HFFc6 (cell line): ENCODE measurements around the gene STK39. TPM values are rescaled to one million over a fixed set of nuclear protein-coding genes. Genes with fewer than 3 reads are reported as not detected.

Source experiments
- DNase-seq: peaks from one replicate; pipeline ENCODE4 v3.0.0-alpha.2; 2018
- H3K27ac Mint-ChIP-seq: 2 replicates; pipeline ENCODE4 v1.8.0; 2020; ENCODE audit warnings: mild to moderate bottlenecking, mixed read lengths
- H3K27me3 Mint-ChIP-seq: 2 replicates; pipeline ENCODE4 v1.8.0; 2021; ENCODE audit warnings: mild to moderate bottlenecking, moderate library complexity, mixed read lengths; ENCODE audit not compliant: insufficient read depth
- H3K36me3 Mint-ChIP-seq: 2 replicates; pipeline ENCODE4 v1.8.0; 2021; ENCODE audit warnings: low read depth, mixed read lengths
- H3K4me1 Mint-ChIP-seq: 2 replicates; pipeline ENCODE4 v1.8.0; 2020; ENCODE audit warnings: low read depth, mixed read lengths
- H3K4me3 Mint-ChIP-seq: 2 replicates; pipeline ENCODE4 v1.8.0; 2020; ENCODE audit warnings: mild to moderate bottlenecking, moderate library complexity, mixed read lengths
- H3K9me3 Mint-ChIP-seq: 2 replicates; pipeline ENCODE4 v1.8.0; 2020; ENCODE audit warnings: mild to moderate bottlenecking, mixed read lengths
- total RNA-seq, 6 experiments: library from RNA; stranded (reverse); fragmentation: NEBNext Ultra II Directional; extraction: Animal tissue kit (Norgen Biotek cat#: 25700); gene quantifications; 2 replicates in 1 of 6; 3 replicates in 5 of 6; pipeline ENCODE4 v1.2.3, GENCODE V29; 2021
- TF ChIP-seq, protein P1 (sequence below): fragments of 200-600 bp; sonication (generic); IDR thresholded peaks from 2 replicates; pipeline ENCODE4 v1.5.0; 2021; ENCODE audit warnings: antibody characterized with exemption, mild to moderate bottlenecking

STK39 gene
- total RNA-seq, 6 experiments from 2014 or later: 27.7 to 36.4 (median 33.4) TPM

DNA sequence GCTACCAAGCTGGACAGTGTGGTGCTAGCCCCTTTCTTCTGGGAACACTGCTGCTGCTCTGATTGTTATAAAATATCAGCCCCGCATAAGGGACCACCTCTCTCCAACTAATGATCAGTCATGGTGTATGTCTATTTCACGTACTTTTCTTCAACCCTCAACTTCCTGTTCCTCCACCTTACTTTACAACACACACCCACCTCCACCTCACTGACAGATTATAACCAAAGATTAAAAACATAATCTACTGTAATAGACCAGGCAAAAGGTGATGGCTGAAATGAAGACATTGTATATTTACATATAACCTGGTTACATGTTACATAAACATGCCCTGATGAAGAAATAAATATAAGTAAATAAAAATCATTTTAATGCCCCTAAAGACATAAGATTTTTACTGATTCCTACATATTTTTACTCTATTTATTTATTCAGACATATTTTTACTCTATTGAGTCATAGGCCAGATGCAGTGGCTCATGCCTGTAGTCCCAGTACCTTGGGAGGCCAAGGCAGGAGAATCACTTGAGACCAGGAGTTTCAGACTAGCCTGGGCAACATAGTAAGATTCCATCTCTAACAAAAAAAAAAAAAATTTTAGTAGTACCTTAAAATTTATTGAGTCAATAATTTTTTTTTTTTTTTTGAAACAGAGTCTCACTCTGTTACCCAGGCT lies 12.8 kb downstream of the STK39 start:
- Mint-ChIP-seq H3K27me3 (no peaks in the 10 kb centered on the region; the same call in 1 of the 2 replicates), H3K27ac (peak overlapping the region; percentile 40; the same call in 1 of the 2 replicates), H3K4me1 (peaks cover 21% of the 10 kb centered on the region), H3K9me3 (no peaks in the 10 kb centered on the region), H3K36me3 (peaks cover 31% of the 10 kb centered on the region), H3K4me3 (no peak overlapping the region)
- no peak for DNase-seq
- TF ChIP-seq, protein P1, sequence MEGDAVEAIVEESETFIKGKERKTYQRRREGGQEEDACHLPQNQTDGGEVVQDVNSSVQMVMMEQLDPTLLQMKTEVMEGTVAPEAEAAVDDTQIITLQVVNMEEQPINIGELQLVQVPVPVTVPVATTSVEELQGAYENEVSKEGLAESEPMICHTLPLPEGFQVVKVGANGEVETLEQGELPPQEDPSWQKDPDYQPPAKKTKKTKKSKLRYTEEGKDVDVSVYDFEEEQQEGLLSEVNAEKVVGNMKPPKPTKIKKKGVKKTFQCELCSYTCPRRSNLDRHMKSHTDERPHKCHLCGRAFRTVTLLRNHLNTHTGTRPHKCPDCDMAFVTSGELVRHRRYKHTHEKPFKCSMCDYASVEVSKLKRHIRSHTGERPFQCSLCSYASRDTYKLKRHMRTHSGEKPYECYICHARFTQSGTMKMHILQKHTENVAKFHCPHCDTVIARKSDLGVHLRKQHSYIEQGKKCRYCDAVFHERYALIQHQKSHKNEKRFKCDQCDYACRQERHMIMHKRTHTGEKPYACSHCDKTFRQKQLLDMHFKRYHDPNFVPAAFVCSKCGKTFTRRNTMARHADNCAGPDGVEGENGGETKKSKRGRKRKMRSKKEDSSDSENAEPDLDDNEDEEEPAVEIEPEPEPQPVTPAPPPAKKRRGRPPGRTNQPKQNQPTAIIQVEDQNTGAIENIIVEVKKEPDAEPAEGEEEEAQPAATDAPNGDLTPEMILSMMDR: no peak

DNA sequence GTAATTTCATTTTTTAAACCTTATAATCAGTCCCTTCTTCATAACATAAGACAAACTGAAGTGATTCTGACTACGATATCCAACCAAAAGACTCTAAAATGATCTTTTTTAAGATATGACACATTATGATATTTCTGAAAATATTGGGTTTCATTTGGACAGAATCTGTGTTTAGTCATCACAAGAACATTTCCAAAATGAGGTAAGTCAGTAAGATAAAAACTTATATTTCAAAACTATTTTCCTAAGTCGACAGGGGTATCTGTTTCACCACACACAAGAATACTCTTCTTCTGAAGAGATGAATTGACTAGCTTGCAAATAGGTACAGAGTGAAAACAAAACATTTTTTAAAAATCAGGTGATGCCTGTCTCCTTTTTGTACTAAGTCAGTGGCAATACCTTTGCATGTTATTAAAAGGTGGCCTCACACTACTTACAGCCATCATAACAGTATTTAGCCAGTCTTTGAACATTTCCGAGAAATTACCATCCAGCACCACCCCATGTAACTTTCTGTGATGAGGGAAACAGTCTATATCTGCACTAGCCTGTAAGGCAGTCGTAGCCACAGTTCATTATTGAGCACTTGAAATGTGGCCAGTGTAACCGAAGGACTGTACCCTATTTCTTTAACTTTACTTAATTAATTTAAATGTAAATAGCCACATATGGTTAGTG lies 13.5 kb downstream of the STK39 start:
- no peak overlapping the region for H3K27ac Mint-ChIP-seq
- no peak for DNase-seq
- peaks cover 26% of the 10 kb centered on the region for H3K4me1 Mint-ChIP-seq

DNA sequence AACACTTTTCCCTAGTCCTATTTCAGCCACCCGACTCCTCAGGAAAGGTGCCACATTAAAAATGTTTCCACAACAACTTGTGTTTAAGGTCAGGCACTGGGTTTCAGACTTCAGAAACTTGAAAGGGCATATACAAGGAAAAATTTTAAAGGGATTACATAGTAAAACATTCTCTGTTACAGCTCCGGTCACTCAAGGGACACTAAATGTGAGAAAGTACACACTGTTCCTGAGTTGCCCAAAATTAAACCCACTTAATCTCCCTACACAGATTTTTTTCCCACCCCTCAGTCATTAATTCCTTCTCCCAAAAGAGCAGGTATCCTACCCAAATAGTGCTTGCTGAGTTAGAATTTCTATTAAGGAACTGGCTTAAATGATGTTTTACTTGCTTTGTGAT lies 14.2 kb downstream of the STK39 start:
- DNase-seq: no peak
- Mint-ChIP-seq H3K27ac (no peak overlapping the region), H3K4me1 (peaks cover 26% of the 10 kb centered on the region), H3K27me3 (no peaks in the 10 kb centered on the region; the same call in 1 of the 2 replicates), H3K36me3 (peaks cover 31% of the 10 kb centered on the region), H3K9me3 (no peaks in the 10 kb centered on the region), H3K4me3 (no peak overlapping the region)
- TF ChIP-seq, protein P1: no peak

More for the DNA sequence above, 13.5 kb downstream of the STK39 start:
- no peaks in the 10 kb centered on the region for H3K9me3 Mint-ChIP-seq
- peaks cover 31% of the 10 kb centered on the region for H3K36me3 Mint-ChIP-seq
- H3K4me3 Mint-ChIP-seq: no peak overlapping the region
- TF ChIP-seq, protein P1: no peak
- H3K27me3 Mint-ChIP-seq: no peaks in the 10 kb centered on the region; the same call in 1 of the 2 replicates

DNA sequence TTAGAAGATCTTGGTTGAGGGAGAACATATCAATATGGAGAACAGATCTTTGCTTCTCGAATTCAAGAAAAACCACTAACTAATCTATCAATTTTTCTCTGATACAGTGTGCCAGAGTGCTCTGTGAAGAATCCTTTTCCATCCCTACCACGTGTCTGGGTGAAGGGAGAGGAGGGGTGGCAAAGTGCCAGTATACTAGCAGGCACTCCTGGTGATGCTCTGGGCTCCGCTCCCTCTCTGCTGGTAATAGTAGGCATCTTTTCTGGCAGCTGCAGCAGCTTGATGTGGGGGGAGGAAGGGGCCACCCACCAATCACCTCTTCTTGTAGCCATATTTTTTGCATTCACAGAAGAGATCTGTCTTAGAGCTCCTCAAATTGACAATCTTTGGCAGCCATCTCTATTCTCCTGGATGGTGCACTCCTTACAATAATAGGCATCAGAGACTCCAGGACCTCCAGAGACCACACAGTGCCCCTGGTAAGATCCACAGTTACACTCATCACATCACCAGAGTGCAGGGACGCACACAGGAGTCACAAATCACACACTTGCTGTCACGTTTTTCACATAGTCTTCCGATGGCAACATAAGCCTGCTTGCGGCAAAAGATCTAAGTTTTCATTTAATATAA lies 15.7 kb downstream of the STK39 start:
- Mint-ChIP-seq H3K4me3 (no peak overlapping the region), H3K27ac (no peak overlapping the region), H3K27me3 (no peaks in the 10 kb centered on the region; the same call in 1 of the 2 replicates), H3K36me3 (peaks cover 27% of the 10 kb centered on the region), H3K4me1 (peaks cover 26% of the 10 kb centered on the region), H3K9me3 (no peaks in the 10 kb centered on the region)
- no peak for DNase-seq
- TF ChIP-seq, protein P1: no peak

DNA sequence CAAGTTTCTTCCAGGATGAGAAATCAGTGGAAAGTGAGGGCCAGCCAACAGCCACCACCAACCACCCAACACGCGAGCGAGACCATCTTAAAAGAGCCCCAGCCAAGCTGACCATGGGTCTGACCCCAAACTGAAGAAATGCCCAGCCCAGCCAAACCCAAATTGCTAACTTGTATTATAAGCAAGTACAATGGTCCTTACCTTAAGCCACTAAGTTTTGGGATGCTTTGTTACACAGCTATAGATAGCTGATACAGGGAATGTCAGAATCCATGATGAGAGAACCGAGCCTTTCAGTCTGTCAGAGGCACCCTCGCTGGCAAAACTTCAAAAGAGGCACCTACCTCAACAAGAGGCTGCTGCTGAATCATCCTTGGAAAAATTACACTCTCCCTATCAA lies 17.0 kb downstream of the STK39 start:
- peaks cover 26% of the 10 kb centered on the region for H3K36me3 Mint-ChIP-seq
- no peaks in the 10 kb centered on the region for H3K9me3 Mint-ChIP-seq
- H3K4me3 Mint-ChIP-seq: no peak overlapping the region
- TF ChIP-seq, protein P1: no peak
- peaks cover 26% of the 10 kb centered on the region for H3K4me1 Mint-ChIP-seq
- no peaks in the 10 kb centered on the region; the same call in 1 of the 2 replicates for H3K27me3 Mint-ChIP-seq
- no peak for DNase-seq
- no peak overlapping the region for H3K27ac Mint-ChIP-seq
